GM21515 (cell line): ENCODE data around the gene TENM4.
"Not testable (repeated sequence)": the region's sequence is repeated elsewhere in the genome, so short reads cannot be mapped to it uniquely, and the experiment has no call there.

ENCODE experiments used
- ATAC-seq: cut with Tn5 transposase; IDR thresholded peaks from one replicate; pipeline ENCODE4 v1.9.1; 2021; ENCODE audit not compliant: unreplicated experiment

The TENM4 gene

GRCh38 chr11:78991681-78992080, 449.1 kb downstream of the TENM4 start:
- ATAC-seq: no peak

- no peak for ATAC-seq
These were observed 450.6 kb downstream of the TENM4 start for GRCh38 chr11:78990261-78990660.

- no peak for ATAC-seq
These were observed 453.1 kb downstream of the TENM4 start for GRCh38 chr11:78987748-78988147.

- no peak for ATAC-seq
These were observed 454.5 kb downstream of the TENM4 start for GRCh38 chr11:78986305-78986704.

GRCh38 chr11:78985663-78986062, 455.2 kb downstream of the TENM4 start:
- no peak for ATAC-seq

- no peak for ATAC-seq
These were observed 458.4 kb downstream of the TENM4 start for GRCh38 chr11:78982473-78982872.

- no peak for ATAC-seq
These were observed 459.7 kb downstream of the TENM4 start for GRCh38 chr11:78981153-78981552.

- ATAC-seq: no peak
These were observed 462.0 kb downstream of the TENM4 start for GRCh38 chr11:78978831-78979230.

- ATAC-seq: not testable (repeated sequence)
These were observed 463.0 kb downstream of the TENM4 start for GRCh38 chr11:78977848-78978247.

GRCh38 chr11:78977009-78977408, 463.8 kb downstream of the TENM4 start:
- ATAC-seq: no peak

- ATAC-seq: no peak
These were observed 465.7 kb downstream of the TENM4 start for GRCh38 chr11:78975081-78975480.

- no peak for ATAC-seq
These were observed 467.0 kb downstream of the TENM4 start for GRCh38 chr11:78973876-78974275.

GRCh38 chr11:78972590-78972989, 468.2 kb downstream of the TENM4 start:
- ATAC-seq: no peak

GRCh38 chr11:78972177-78972576, 468.7 kb downstream of the TENM4 start:
- no peak for ATAC-seq

GRCh38 chr11:78967811-78968210, 473.0 kb downstream of the TENM4 start:
- no peak for ATAC-seq

- ATAC-seq: no peak
These were observed 475.4 kb downstream of the TENM4 start for GRCh38 chr11:78965432-78965831.

GRCh38 chr11:78961937-78962701, 478.7 kb downstream of the TENM4 start:
- no peak for ATAC-seq

- ATAC-seq: no peak
These were observed 479.6 kb downstream of the TENM4 start for GRCh38 chr11:78961247-78961646.

GRCh38 chr11:78958444-78958843, 482.4 kb downstream of the TENM4 start:
- ATAC-seq: no peak

- ATAC-seq: no peak
These were observed 483.2 kb downstream of the TENM4 start for GRCh38 chr11:78957476-78958245.

- ATAC-seq: no peak
These were observed 486.1 kb downstream of the TENM4 start for GRCh38 chr11:78954696-78955095.

- no peak for ATAC-seq
These were observed 486.6 kb downstream of the TENM4 start for GRCh38 chr11:78954261-78954660.
